HAP-1 (cell line): ENCODE data around the gene GREM2.

Source experiments
- DNase-seq, 2 experiments: peaks; one replicate each; pipeline ENCODE4 v3.0.0-alpha.2; 2016 to 2020; ENCODE audit warnings: low spot score in 2 of 2
- H3K27me3 ChIP-seq: fragments of 250-450 bp; sonication (Bioruptor Pico); 2 replicates; pipeline ENCODE4 v1.5.1; 2020; ENCODE audit warnings: low read depth, mild to moderate bottlenecking, moderate library complexity
- H3K36me3 ChIP-seq: fragments of 250-450 bp; sonication (Bioruptor Pico); replicated peaks from 2 replicates; pipeline ENCODE4 v1.5.1; 2020; ENCODE audit warnings: mild to moderate bottlenecking
- H3K4me1 ChIP-seq: fragments of 250-450 bp; sonication (Bioruptor Pico); 2 replicates; pipeline ENCODE4 v1.5.1; 2020; ENCODE audit warnings: mild to moderate bottlenecking
- H3K4me3 ChIP-seq: fragments of 250-450 bp; sonication (Bioruptor Pico); 2 replicates; pipeline ENCODE4 v1.5.1; 2020; ENCODE audit warnings: mild to moderate bottlenecking, moderate library complexity
- H3K9me3 ChIP-seq: fragments of 250-450 bp; sonication (Bioruptor Pico); 2 replicates; pipeline ENCODE4 v1.5.1; 2020; ENCODE audit warnings: mild to moderate bottlenecking, moderate library complexity
- in situ Hi-C: fragments of 300-500 bp; cut with MboI; formaldehyde crosslinking; loops from 3 replicates; pipeline ENCODE4 v1.14.3; 2020; ENCODE audit warnings: low sequenced_read_pairs, inconsistent platforms, mixed read lengths

Gene GREM2

GRCh38 chr1:240611619-240612480 lies at the start of gene GREM2:
Gene GREM2, minus strand, starts transcription at chr1:240612155. Its CDS starts 118,680 bp downstream, at chr1:240493475.
- H3K4me1 ChIP-seq: peaks cover 42% of the 10 kb centered on the region
- in situ Hi-C loops: no loop called here
- no peaks in the 10 kb centered on the region for H3K9me3 ChIP-seq
- DNase-seq: peak; percentile 70 to 80
- H3K36me3 ChIP-seq: no peaks in the 10 kb centered on the region
- no peaks in the 10 kb centered on the region for H3K27me3 ChIP-seq
- peak within 1 kb of the TSS; percentile 45 for H3K4me3 ChIP-seq

- no peaks in the 10 kb centered on the region for H3K36me3 ChIP-seq
- in situ Hi-C loops: no loop called here
- no peaks in the 10 kb centered on the region for H3K4me1 ChIP-seq
- no peak for DNase-seq
- no peaks in the 10 kb centered on the region for H3K9me3 ChIP-seq
- H3K27me3 ChIP-seq: no peaks in the 10 kb centered on the region
- H3K4me3 ChIP-seq: no peak overlapping the region
These were observed 46.5 kb upstream of the GREM2 start for GRCh38 chr1:240658312-240658960.

- Histone ChIP-seq H3K4me1 (peaks cover 7% of the 10 kb centered on the region; the same call in 1 of the 2 replicates), H3K9me3 (no peaks in the 10 kb centered on the region), H3K36me3 (no peaks in the 10 kb centered on the region), H3K27me3 (no peaks in the 10 kb centered on the region), H3K4me3 (no peak overlapping the region)
- no peak for DNase-seq
- in situ Hi-C loops: no loop called here
These were observed 44.6 kb upstream of the GREM2 start for GRCh38 chr1:240656531-240656930.

DNA sequence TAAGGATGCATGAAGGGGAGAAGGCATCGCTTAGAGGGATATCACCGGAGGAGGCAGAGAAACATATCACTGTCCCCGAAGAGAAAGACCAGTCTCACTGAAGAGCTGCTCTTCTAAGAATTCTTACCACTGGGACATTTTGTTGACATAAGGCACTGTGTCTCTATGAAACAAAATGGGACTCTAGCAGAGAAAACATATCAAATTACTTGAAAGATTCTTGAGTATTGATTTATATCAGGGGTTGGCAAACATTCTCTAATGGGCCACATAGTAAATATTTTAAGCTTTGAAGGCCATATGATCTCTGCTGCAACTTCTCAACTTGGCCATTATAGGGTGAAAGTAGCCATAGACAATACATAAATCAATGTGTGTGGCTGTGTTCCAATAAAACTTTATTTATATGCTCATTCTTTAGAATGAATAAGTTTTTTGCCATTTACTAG lies 41.0 kb upstream of the GREM2 start:
- in situ Hi-C loops: no loop called here
- no peak overlapping the region for H3K4me3 ChIP-seq
- no peaks in the 10 kb centered on the region for H3K27me3 ChIP-seq
- no peaks in the 10 kb centered on the region for H3K36me3 ChIP-seq
- H3K4me1 ChIP-seq: peaks cover 7% of the 10 kb centered on the region; the same call in 1 of the 2 replicates
- DNase-seq: no peak
- H3K9me3 ChIP-seq: no peaks in the 10 kb centered on the region

GRCh38 chr1:240652549-240652948 lies 40.6 kb upstream of the GREM2 start:
- no peak overlapping the region for H3K4me3 ChIP-seq
- H3K36me3 ChIP-seq: no peaks in the 10 kb centered on the region
- in situ Hi-C loops: no loop called here
- H3K27me3 ChIP-seq: no peaks in the 10 kb centered on the region
- peaks cover 7% of the 10 kb centered on the region; the same call in 1 of the 2 replicates for H3K4me1 ChIP-seq
- H3K9me3 ChIP-seq: no peaks in the 10 kb centered on the region
- DNase-seq: peak in 1 of 2 experiments; percentile 20

GRCh38 chr1:240650877-240651276 lies 38.9 kb upstream of the GREM2 start:
- in situ Hi-C loops: no loop called here
- Histone ChIP-seq H3K27me3 (no peaks in the 10 kb centered on the region), H3K4me3 (no peak overlapping the region), H3K36me3 (no peaks in the 10 kb centered on the region), H3K9me3 (no peaks in the 10 kb centered on the region), H3K4me1 (peaks cover 7% of the 10 kb centered on the region; the same call in 1 of the 2 replicates)
- no peak for DNase-seq

GRCh38 chr1:240649733-240650721 lies 38.1 kb upstream of the GREM2 start:
- Histone ChIP-seq H3K36me3 (no peaks in the 10 kb centered on the region), H3K27me3 (no peaks in the 10 kb centered on the region), H3K9me3 (no peaks in the 10 kb centered on the region; the same call in 1 of the 2 replicates), H3K4me3 (no peak overlapping the region), H3K4me1 (peaks cover 9% of the 10 kb centered on the region)
- DNase-seq: no peak
- in situ Hi-C loops: no loop called here

DNA sequence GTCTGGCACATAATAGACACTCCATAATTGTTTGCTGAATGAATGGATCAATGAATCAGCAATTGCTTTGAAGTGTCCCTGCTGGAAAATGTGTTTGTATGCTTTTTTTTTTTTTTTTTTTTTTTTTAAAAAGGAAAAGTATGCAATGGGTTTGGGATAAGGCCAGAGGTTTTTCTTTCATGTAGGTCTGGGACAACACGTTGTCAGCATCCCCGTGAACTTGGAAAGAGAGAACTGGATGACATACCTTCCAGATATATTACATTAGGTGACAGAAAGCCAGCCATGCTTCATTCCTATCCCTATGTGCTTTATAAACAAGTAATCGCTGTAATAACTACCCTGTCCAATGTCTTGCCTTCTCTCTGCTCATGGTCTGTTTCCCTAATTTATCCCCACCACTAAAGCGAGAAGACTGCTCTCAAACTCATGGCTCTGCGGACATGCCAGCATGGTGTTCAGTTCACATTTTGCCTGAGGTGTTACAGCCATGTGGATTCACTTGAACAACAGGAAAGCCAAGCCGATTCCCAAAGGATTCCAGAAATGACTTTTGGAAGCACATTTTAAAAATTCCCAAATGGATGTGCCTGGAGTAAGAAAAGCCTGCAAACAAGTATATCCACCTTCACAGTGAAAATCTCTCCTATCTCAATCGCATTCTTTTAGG lies 34.8 kb upstream of the GREM2 start:
- peaks cover 6% of the 10 kb centered on the region for H3K4me1 ChIP-seq
- no peaks in the 10 kb centered on the region for H3K36me3 ChIP-seq
- DNase-seq: no peak
- H3K9me3 ChIP-seq: no peaks in the 10 kb centered on the region; the same call in 1 of the 2 replicates
- no peak overlapping the region for H3K4me3 ChIP-seq
- no peaks in the 10 kb centered on the region for H3K27me3 ChIP-seq
- in situ Hi-C loops: no loop called here

- in situ Hi-C loops: no loop called here
These were observed 32.8 kb upstream of the GREM2 start for GRCh38 chr1:240644732-240645131.

GRCh38 chr1:240635466-240636256 lies 23.7 kb upstream of the GREM2 start:
- in situ Hi-C loops: no loop called here
- peak; percentile 73 to 86 for DNase-seq
- no peaks in the 10 kb centered on the region for H3K27me3 ChIP-seq

More at GRCh38 chr1:240644732-240645131, 32.8 kb upstream of the GREM2 start:
- H3K4me3 ChIP-seq: no peak overlapping the region
- H3K4me1 ChIP-seq: peaks cover 6% of the 10 kb centered on the region
- no peaks in the 10 kb centered on the region for H3K27me3 ChIP-seq
- no peaks in the 10 kb centered on the region; the same call in 1 of the 2 replicates for H3K9me3 ChIP-seq
- peak; percentile 20 to 22 for DNase-seq
- H3K36me3 ChIP-seq: no peaks in the 10 kb centered on the region

DNA sequence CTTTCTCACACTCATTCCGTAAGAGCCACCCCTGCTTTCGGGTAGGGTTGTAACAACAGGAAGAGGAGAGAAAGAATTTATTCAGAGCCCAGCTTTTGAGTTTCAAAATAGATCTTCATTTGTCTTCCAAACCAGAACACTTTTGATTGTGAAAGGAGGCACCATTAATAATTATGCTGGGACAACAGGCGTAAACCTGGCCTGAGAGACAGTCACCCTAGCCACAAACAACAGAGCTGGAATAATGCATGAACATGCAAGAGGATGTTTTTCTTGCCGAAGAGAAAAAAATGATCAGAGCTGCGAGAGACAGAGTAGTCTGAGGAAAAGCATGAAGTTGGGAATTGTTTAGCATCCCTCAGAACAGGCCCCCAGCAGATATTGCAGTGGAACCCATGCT lies 18.5 kb upstream of the GREM2 start:
- no peak for DNase-seq
- no peaks in the 10 kb centered on the region for H3K27me3 ChIP-seq
- in situ Hi-C loops: no loop called here
- no peak overlapping the region for H3K4me3 ChIP-seq
- H3K4me1 ChIP-seq: peaks cover 4% of the 10 kb centered on the region; the same call in 1 of the 2 replicates
- H3K9me3 ChIP-seq: no peaks in the 10 kb centered on the region
- no peaks in the 10 kb centered on the region for H3K36me3 ChIP-seq

More at GRCh38 chr1:240635466-240636256, 23.7 kb upstream of the GREM2 start:
- peaks cover 7% of the 10 kb centered on the region for H3K4me1 ChIP-seq
- no peaks in the 10 kb centered on the region for H3K9me3 ChIP-seq
- no peaks in the 10 kb centered on the region for H3K36me3 ChIP-seq
- H3K4me3 ChIP-seq: no peak overlapping the region

GRCh38 chr1:240621249-240621648 lies 9.3 kb upstream of the GREM2 start:
- H3K9me3 ChIP-seq: no peaks in the 10 kb centered on the region
- H3K27me3 ChIP-seq: no peaks in the 10 kb centered on the region
- in situ Hi-C loops: no loop called here
- DNase-seq: no peak
- no peaks in the 10 kb centered on the region for H3K36me3 ChIP-seq
- H3K4me1 ChIP-seq: no peaks in the 10 kb centered on the region
- no peak overlapping the region for H3K4me3 ChIP-seq
